ENCODE results near the gene INO80.

GRCh38 chr15:40943764-40944365, 172.2 kb downstream of the INO80 start:
- TF ChIP-seq POLR2AphosphoS5 (IDR thresholded peaks at IDR 0.05; ENCODE audit: borderline replicate concordance, low read depth, low read length) (no peak), EZH2 (IDR thresholded peaks at IDR 0.05) (no peak), FOXP2 (optimal IDR thresholded peaks at IDR 0.05; ENCODE audit: control extremely low read depth, extremely low read length, insufficient read depth) (no peak)
